Vagina (tissue), 2 donors: Measurements from ENCODE around the gene TAB2.

Experiments
- CTCF ChIP-seq, 3 experiments: fragments of 450-650 bp in 2 of 3; fragments of 200-600 bp in 1 of 3; sonication (generic) in 1 of 3; IDR thresholded peaks; one replicate each; pipeline ENCODE4 v1.5.1; 2017 to 2019; ENCODE audit warnings: antibody characterized with exemption in 3 of 3, mild to moderate bottlenecking in 2 of 3, moderate library complexity in 2 of 3
- POLR2A ChIP-seq, 2 donors: fragments of 450-650 bp; IDR thresholded peaks; one replicate each; pipeline ENCODE4 v1.6.1; 2017; ENCODE audit warnings: antibody characterized with exemption in 2 of 2, mild to moderate bottlenecking in 2 of 2, moderate library complexity in 2 of 2
- POLR2AphosphoS5 ChIP-seq, 2 donors: sonication (generic); formaldehyde crosslinking; IDR thresholded peaks; one replicate each; pipeline ENCODE4 v1.9.0; 2017; ENCODE audit warnings: antibody characterized with exemption in 2 of 2, mild to moderate bottlenecking in 2 of 2, low read depth in 1 of 2; ENCODE audit not compliant: insufficient read depth in 1 of 2

GRCh38 chr6:149433405-149433804 lies 115.9 kb downstream of the TAB2 start:
- no peak for TF ChIP-seq CTCF (IDR thresholded peaks at IDR 0.05)
- no peak for TF ChIP-seq POLR2AphosphoS5 (IDR thresholded peaks at IDR 0.05; ENCODE audit: insufficient read depth in 1 of 2, low read depth in 1 of 2)
- no peak for TF ChIP-seq POLR2A (IDR thresholded peaks at IDR 0.05)
